GM18909 (cell line): ENCODE data around the gene TNFAIP1.

Experiments used
- ATAC-seq: cut with Tn5 transposase; IDR thresholded peaks from one replicate; pipeline ENCODE4 v1.9.1; 2021; ENCODE audit warnings: mild to moderate bottlenecking; ENCODE audit not compliant: unreplicated experiment, poor library complexity

TNFAIP1 gene

DNA sequence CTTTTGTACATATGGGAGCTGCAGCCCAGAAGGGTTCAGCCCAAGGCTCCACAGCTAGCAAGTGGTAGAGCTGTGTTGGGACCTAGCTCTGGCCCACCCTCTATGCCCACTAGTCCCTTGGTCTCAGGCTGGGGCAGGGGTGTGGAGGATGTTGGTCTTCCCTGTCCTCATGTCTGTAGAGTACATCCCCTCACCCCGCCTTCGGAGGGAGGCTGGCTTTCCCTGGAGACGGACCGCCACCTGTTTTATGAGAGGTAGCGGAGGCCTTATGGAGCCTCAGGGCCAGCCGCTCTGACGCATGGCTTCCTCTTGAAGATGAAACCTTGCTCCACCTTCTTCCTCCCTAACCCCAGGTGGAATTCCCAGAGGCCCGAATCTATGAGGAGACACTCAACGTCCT lies 8.4 kb downstream of the TNFAIP1 start:
- no peak for ATAC-seq

DNA sequence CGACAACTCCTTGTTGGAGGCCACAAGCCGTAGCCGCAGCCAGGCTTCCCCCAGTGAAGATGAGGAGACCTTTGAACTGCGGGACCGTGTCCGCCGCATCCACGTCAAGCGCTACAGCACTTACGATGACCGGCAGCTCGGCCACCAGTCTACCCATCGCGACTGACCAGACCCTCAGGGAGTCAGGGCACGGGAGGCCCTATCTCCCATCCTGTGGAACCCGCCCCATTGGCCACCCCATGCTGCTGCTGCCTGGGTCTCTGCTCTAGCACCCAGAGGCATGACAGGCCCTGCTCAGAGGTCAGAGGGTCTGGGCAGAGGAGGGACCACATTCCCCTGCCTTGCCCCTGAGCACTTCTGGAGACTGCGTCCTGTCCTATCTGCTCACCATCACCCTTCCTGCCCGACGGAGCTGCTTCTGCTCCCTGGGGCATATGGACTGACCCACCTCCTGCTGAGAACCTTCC lies 8.9 kb downstream of the TNFAIP1 start:
- ATAC-seq, result no peak

DNA sequence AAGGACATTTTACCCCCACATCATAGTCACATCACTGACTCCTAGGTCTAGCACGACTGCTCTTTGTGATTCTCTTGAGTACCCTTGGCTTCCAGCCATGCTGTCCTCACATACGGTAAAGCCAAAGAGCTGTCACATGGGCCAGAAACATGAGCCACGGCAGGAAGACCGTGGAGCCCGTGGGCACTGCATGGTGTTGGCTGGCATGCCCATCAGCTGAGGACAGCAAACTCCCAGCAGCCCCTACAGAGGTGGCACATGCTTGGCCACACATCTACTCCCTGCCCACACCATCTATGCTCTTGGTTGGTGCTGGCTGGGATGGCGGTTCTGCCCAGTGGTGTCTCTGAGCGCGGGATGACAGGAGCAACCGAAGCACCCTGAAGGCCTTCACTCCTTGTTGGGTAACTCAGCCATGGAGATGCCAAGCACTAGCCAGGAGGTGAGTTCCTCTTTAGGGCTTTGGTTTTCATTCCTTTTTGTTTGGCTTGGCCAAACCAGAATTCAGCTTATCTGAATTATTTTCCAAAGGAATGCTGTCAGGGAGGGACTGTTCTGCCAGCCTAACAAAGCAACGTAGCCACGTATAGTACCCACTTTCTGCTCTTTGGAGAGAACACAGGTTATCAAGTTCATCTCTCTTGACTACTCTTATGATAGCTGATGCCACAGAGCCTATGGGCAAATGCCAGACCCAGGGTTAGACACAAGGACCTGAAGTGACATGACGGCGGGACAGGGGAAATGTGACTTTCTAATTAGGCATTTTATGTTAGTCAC lies 10.0 kb downstream of the TNFAIP1 start:
- ATAC-seq, result no peak

DNA sequence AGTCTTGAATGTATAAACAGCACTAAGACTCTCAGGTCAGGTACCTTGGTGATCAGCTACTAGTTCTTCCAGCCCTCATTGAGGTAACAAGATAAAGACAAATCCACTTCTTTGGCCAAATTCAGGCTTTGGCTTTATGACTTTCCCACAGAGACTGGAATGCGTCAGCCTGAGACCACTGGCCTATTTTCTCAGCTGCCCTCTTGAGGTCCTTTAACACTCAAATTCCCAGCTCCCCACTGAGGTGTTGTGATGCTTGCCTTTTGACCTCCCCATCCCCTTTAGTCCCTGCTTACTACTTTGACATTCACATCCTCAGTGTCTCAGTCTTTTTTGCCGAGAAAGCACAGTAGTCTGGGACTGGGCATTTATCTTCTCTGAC lies 10.6 kb downstream of the TNFAIP1 start:
- ATAC-seq, result no peak

DNA sequence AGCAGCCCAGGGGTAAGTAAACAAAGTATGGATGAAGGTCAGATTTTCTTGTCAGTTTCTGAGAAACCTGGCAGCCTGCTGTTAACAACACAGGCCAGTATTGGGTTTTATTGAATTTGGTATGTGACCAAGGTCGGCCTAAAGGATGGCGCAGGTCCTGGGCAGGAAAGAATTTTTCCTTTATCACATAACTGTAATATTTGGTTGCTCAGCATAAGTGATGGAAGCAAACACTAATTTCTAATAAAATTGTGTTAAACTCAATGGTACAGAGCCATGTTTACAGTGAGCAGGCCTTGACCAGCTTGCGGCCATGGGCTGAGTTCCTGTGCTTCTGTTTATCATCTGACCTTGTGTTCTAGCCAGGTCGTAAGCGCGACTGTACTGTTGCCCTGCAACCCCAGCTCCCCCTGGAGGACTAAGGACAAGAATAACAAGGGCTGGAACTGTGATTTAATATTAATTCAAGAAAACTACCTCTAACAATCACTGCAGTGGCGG lies 11.2 kb downstream of the TNFAIP1 start:
- ATAC-seq, result no peak

DNA sequence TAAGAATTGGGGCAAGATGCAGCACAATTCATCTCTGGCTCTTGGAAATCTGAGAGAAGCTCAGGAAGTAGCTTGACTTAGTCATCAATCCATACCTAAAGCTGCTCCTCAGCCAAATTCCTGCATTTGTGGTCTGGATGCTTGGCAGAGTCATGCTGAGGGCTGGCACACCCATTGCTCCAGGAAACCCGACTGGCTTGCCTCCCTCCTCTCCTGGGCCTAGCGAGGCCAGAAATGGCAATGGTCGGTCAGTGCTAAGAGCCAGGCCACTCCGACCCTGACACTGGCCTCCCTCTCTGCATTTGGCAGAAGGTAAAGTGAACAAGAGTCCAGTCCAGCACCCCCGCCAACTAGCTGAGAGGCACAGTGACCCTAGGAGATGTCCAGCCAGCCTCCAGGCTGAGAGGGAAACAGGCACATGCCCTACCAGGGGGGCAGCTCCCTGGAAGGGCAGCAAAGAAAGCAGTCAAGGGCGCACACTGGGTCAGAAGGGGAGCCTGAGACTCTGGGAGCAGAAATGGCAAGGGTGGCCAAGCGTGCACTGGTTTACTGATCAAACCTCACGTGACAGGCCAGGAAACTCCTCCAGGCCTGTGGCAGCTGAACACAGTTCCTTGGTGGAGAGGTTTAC lies 11.8 kb downstream of the TNFAIP1 start:
- ATAC-seq, result no peak

DNA sequence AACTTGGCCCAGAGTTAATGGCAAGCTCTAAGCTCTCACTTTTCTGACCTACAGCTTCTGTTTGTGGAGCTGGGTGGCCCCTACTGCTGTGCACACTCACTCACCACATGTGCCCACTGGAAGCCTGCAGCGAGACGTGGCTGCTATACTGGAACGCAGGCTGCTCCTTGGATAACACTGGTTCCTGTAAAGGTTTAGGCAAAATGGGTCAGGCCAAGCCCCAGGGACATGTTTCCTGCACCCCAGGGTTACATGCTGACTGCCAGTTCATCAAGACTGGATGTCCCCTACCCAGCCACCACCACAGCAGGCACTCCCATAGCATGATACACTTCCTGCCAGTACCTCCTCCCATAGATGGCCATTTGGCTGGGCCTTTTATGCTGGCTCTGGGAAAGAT lies 13.4 kb downstream of the TNFAIP1 start:
- no peak for ATAC-seq

DNA sequence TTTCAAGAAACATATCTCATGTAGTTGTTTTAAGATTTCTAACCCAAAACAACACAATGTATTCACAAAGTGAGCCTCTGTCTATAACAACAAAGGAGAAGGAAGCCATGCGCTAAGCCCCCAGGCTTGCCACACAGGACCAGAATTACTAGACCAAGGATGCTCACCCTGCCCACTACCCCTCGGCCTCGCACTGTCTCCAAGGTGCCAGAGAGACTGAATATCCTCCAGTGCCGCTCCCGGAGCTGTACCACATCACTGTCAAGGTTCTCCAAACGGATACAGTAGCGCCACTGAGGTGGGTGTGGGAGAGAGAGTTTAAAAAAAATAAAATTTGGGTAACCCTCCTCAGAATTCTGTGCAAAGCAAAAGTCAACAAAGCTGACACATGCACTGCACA lies 14.7 kb downstream of the TNFAIP1 start:
- no peak for ATAC-seq

DNA sequence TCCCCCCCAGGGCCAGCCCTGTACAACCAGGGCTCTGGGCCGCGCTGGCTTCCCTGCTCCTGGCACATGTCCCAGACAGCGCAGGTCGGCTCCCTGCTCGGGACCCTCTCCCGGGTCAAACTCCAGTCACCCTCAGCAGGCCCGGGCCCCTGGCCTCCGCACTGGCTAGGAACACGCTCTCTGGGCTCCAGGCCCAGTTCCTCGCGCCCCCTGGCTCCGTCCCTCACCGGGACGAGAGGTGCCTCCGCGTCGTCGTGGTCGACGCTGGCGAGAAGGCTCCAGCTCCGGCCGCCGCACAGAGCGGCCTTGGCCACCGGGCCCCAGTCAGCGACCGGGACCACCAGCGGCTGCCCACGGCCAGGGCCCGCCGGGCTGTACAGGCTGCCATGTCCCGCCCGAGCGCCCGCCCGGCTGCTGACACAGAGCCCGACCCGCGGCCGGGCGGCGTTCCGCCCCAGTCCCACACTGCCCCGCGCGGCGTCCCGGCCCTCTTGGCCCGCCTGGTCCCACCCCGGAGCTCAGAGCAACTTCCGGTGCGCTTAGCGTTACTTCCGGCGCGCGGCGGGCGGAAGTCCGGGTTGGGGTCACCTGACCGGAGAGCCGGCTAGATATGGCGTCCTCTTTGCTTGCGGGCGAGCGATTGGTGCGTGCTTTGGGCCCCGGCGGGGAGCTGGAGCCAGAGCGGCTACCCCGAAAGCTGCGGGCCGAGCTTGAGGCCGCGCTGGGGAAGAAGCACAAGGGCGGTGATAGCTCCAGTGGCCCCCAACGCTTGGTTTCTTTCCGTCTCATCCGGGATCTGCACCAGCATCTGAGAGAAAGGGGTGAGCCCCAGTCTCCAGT lies 21.7 kb downstream of the TNFAIP1 start, which contains the start of gene POLDIP2:
Gene POLDIP2, minus strand, starts transcription at position 467 of the 840 bp plus-strand sequence. Its CDS starts 79 bp downstream, at position 388.
- ATAC-seq, result peak; percentile 97

DNA sequence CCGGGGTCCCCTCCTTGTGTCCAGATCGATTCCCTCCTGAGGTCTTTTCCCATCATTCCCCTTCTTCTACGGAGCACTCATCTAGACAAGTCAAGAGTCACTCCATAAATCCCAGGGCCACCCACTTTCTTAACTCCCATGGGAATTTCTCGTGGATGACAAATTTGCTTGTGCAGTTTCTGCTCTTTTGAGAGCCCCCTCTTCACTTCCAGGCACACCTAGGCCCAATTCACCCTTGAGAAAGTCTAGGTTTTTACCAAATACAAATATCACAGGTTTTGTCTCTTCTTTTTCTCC lies 22.3 kb downstream of the TNFAIP1 start:
- no peak for ATAC-seq

DNA sequence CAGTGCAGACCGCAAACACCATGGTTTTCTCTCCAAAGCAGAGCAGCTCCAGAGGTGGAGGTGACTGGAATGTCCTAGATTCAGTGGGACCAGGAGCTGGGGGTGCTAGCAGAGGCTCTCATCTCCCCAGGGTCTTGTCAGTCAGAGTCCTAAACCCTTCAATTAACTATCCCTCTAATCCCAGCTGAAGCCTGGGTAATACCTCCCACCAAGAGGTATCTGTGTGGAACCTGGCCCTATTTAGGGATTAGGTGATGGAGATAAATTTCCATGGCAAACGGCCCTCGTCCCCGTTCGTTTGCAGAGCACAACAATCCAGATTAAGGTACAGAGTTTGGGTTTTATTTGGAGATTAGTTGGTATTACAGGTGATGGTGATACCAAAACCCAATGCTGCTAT lies 27.6 kb downstream of the TNFAIP1 start:
- ATAC-seq, result no peak

DNA sequence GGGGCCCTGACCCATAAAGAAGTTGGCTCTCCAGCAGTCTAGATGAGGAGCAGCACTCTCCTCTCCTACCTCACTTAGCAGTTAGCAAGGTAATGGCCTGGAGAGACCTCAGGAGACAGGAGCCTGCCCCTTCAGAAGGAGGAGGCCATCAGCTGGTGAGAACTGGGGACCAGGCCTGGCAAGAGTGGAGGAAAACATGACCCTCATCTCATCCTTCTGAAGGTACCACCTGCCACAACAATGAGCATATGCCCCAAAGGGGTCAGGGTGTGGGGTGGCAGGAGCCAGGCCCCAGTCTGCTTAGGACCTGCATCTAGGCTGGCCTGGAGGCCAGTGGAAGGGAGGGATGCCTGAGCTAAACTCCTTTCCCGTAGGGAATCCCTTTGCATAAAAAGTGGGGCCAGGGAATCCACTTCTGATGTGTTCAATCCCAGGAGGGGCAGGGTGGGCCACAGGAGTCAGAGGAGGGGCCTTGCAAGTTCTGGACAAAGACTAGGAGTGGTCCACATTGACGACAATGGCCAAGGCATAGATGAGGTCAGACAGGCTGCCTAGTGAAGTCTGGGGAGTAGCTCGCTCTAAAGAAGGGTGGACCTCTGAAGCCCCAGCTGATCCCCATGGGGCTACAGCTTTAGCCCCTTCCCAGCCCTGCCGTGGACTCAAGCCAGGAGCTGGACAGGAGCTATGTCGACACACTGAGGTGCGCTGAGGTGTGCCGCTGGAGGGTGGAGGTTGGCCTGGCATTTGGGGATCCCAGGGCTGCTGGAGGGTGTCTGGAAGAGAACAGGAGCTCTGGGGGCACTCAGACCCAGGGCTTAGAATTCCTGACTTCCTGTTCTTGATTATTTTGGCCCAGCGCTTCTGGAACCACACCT lies 28.5 kb downstream of the TNFAIP1 start:
- ATAC-seq, result no peak

DNA sequence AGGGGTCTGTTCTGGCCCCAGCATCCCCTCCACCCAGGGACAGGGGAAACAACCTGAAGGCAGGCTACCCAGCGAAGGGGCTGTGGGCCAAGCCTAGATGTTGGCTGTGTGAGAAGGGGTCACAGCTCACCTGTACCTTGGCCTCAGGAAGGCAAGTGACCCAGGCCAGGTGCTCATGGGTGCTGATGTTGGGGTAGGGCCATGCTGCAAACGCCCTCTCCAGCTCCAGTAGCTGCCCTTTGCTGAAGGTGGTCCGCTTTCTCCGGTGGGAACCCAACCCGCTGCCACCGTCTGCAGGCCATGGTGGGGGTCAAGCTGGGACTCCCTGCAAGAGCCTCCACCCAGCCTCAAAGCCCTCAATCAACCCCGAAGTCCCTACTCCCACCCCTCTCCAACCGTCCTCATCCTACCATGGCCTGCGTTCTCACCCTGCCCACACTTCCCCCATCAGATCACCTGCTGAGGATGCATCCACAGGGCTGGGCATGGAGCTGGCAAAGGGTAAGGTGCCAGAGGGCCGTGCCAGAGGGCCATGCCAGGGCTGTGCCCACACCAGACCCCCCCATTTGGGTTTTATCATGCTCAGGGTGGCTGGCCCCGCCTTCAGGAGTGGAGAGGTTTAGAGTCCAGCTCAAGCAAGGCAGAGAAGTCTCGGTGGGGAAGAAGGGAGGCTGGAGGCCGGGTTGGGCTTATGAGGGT lies 29.3 kb downstream of the TNFAIP1 start, which contains the start of gene SEBOX:
Gene SEBOX, minus strand, starts transcription at position 535 of the 699 bp plus-strand sequence. Its CDS starts 48 bp downstream, at position 487.
- ATAC-seq, result no peak

DNA sequence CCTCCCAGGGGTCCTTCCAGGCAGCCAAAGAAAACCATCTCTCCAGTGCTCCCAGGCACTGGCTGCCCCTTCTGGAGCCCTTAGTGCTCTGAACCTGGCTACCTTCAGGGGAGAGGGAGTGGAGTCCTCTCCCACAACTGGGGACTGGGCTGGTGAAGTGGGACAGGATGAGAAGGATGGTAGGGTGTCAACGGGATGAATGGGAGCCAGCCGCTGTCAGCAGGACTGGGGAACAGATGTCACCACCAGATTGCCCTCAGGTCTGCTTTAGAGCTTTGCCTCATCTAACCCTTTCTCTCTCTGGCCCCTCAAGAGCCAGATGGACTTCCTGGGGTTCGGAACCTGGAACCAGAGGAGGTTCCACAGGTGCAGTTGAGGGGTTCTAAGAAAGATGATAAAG lies 29.9 kb downstream of the TNFAIP1 start:
- ATAC-seq, result no peak

DNA sequence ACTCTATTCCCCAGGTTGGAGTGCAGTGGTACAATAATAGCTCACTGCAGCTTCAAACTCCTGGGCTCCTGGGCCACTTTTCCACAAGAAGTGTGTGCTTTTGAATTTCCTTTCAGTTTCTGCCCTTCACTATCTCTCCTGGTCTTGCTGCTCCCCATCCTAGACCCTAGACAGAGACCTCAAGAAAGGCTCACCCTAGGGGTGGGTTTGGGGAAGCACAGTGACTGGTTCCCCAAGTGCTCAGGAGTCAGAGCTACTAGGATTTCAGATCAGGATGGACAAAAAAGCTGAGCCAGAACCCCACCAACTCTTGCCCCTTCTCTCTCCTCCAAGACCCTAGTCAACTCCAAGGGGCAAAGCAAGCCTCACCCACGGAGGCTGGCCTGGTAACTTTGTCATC lies 31.0 kb downstream of the TNFAIP1 start:
- no peak for ATAC-seq

DNA sequence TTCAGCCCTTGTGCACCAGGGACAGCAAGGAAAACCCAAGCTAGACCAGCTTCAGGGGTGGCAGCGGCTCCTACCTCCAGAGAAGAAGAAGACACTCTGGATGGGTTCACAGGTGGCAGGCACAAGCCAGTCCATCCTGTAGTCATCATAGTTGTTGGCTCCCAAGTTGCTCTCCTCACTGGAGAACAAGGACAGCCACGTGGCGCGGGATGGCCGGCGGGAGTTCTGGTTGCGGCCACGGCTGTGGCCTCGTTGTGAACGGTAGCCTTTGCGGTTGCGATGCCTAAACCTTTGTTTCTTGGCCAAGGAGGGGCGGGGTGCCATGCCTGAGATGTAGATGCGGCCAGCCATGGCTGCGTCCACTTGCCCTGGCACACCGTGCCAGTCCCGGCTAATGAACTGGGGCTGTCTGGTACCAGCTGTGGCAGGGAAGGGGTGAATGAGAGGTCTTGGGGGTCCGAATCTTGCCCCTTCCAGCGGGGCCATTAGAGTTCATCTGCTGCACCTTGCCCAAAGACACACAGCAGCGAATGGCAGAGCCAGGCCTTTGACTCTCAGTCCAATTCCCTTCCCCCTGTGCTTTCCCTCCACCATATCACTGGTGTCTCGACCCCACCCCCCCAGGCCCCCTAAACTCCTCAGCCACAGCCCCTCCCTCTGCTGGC lies 32.2 kb downstream of the TNFAIP1 start:
- no peak for ATAC-seq

DNA sequence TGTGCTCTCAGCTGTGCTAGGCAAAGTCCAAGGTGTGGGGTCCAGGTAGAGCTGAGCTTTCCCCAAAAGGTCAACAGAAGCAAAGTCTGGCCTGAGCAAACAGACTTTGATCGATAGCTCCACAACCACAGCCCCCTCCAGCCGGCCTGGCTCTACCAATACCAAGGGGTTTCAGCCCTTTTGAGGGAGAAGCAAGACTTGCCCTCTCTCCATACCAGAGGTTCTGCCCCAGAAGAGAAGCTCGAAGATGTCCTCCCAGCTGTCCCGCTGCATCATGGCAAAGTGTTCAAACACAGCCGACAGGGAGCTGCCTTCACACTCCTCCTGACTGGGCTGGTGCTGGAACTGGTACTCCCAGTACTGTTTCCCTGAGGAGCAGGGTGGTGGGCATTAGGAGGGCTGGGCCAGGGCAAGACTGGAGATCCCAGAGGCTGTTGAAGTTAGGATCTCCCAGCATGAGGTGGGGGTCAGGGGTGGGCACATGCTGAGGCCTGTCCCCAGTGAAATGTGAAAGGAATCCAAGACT lies 32.8 kb downstream of the TNFAIP1 start:
- ATAC-seq, result no peak

DNA sequence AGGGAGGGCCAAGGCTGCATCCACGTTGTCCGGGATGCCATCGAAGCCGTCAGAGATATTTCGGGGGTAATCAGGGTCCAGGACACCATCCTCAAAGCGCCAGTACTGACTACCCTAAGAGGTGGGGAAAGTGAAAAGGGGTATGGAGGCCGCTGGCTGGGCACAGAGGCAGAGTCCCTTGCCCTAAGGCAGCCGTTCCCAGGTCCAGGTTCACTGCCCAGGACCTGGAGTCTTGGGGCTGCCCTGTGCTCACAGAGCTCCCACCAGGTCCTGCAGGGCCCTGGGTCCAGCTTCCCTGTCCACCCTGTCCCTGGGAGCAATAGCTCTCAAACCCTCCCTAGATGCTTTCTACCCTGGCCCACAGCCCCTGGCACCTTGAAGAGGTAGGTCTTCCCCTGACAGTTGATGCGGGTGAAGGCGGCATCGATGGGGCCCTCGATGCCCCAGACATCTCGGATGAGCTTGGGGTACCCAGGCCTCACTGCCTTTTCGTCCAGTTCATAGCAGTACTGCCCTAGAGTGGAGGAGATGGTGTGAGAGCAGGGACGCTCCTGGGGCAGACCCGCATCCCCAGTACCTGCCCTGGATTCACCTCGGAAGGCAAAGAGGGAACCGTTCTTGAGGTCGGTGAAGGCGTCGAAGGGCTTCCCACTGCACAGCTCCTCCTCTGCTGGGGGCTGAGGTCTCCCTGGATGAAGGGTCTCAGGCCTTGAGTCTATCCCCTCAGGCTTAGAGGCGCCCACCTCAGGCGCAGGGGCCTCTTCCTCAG lies 33.5 kb downstream of the TNFAIP1 start:
- no peak for ATAC-seq
